ENCODE data around the gene EPHA3. TPM values are rescaled to one million over a fixed set of nuclear protein-coding genes. Genes with fewer than 3 reads are reported as not detected.

Gene EPHA3
- polyA plus RNA-seq, 1 donor from 2014 or later: 33.0 TPM

- peak overlapping the region; percentile 15 for H2AFZ ChIP-seq (ENCODE audit: low read depth, low read length)
- no peaks in the 10 kb centered on the region for H3K27me3 ChIP-seq (ENCODE audit: insufficient read depth, low read depth, low read length)
Measured at GRCh38 chr3:89260721-89261120, 153.3 kb downstream of the EPHA3 start.

DNA sequence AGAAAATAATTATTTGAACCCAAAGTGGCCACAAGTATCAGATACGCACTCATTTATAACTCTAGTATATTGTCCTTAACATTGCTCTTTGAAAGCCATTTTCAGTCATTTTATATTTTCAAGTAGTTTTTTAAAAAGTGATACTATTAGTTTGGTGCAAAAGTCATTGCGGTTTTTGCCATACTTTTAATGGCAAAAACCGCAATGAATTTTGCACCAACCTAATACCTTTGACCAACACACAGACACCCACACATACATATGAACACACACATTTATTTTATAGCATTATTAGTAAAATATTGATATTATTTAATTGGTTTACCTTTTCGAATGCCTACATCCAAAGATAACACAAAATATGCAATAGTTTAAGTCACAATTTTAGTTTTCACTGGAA, 154.3 kb downstream of the EPHA3 start:
- H3K4me2 ChIP-seq (ENCODE audit: low read length): no peak overlapping the region
- no peaks in the 10 kb centered on the region for H3K9me2 ChIP-seq (ENCODE audit: insufficient read depth, low read length)
- no peaks in the 10 kb centered on the region for H3K9me3 ChIP-seq (ENCODE audit: low read length)
- H3K27ac ChIP-seq (ENCODE audit: low read length): no peak overlapping the region
- no peaks in the 10 kb centered on the region for H3K79me2 ChIP-seq (replicated peaks; ENCODE audit: insufficient read depth, low read length)
- no peak overlapping the region for H3K9ac ChIP-seq (ENCODE audit: low read length)
- no peak for TF ChIP-seq MXI1 (conservative IDR thresholded peaks at IDR 0.05; ENCODE audit: poor library complexity, severe bottlenecking)
- TF ChIP-seq SMC3 (conservative IDR thresholded peaks at IDR 0.05; ENCODE audit: poor library complexity): no peak
- TF ChIP-seq RAD21 (conservative IDR thresholded peaks at IDR 0.05): no peak
- TF ChIP-seq, protein P1, sequence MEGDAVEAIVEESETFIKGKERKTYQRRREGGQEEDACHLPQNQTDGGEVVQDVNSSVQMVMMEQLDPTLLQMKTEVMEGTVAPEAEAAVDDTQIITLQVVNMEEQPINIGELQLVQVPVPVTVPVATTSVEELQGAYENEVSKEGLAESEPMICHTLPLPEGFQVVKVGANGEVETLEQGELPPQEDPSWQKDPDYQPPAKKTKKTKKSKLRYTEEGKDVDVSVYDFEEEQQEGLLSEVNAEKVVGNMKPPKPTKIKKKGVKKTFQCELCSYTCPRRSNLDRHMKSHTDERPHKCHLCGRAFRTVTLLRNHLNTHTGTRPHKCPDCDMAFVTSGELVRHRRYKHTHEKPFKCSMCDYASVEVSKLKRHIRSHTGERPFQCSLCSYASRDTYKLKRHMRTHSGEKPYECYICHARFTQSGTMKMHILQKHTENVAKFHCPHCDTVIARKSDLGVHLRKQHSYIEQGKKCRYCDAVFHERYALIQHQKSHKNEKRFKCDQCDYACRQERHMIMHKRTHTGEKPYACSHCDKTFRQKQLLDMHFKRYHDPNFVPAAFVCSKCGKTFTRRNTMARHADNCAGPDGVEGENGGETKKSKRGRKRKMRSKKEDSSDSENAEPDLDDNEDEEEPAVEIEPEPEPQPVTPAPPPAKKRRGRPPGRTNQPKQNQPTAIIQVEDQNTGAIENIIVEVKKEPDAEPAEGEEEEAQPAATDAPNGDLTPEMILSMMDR (IDR thresholded peaks at IDR 0.05; ENCODE audit: poor library complexity, severe bottlenecking): no peak
- TF ChIP-seq REST (IDR thresholded peaks at IDR 0.05; ENCODE audit: borderline replicate concordance): no peak
- no peak for TF ChIP-seq POLR2AphosphoS5 (IDR thresholded peaks at IDR 0.05)
- no peaks in the 10 kb centered on the region for H3K36me3 ChIP-seq (ENCODE audit: insufficient read depth, low read length)
- no peak overlapping the region for H2AFZ ChIP-seq (ENCODE audit: low read depth, low read length)
- H3K4me3 ChIP-seq (ENCODE audit: low read length): no peak overlapping the region
- no peaks in the 10 kb centered on the region for H3F3A ChIP-seq (ENCODE audit: insufficient read depth, low read length, poor library complexity, severe bottlenecking)
- H3K27me3 ChIP-seq (ENCODE audit: insufficient read depth, low read depth, low read length): no peaks in the 10 kb centered on the region
- H4K20me1 ChIP-seq (ENCODE audit: insufficient read depth): no peaks in the 10 kb centered on the region

More at GRCh38 chr3:89260721-89261120, 153.3 kb downstream of the EPHA3 start:
- no peak overlapping the region for H3K9ac ChIP-seq (ENCODE audit: low read length)
- H3K36me3 ChIP-seq (ENCODE audit: insufficient read depth, low read length): no peaks in the 10 kb centered on the region
- H3K27ac ChIP-seq (ENCODE audit: low read length): peak overlapping the region; percentile 55
- H3K4me3 ChIP-seq (ENCODE audit: low read length): no peak overlapping the region
- no peak overlapping the region for H3K4me2 ChIP-seq (ENCODE audit: low read length)
- TF ChIP-seq EP300 (conservative IDR thresholded peaks at IDR 0.05; ENCODE audit: poor library complexity, severe bottlenecking) (no peak), REST (IDR thresholded peaks at IDR 0.05; ENCODE audit: borderline replicate concordance) (peak; percentile 19)
- H4K20me1 ChIP-seq (ENCODE audit: insufficient read depth): no peaks in the 10 kb centered on the region
- no peaks in the 10 kb centered on the region for H3F3A ChIP-seq (ENCODE audit: insufficient read depth, low read length, poor library complexity, severe bottlenecking)
- H3K79me2 ChIP-seq (replicated peaks; ENCODE audit: insufficient read depth, low read length): no peaks in the 10 kb centered on the region
- H3K9me2 ChIP-seq (ENCODE audit: insufficient read depth, low read length): no peaks in the 10 kb centered on the region
- no peaks in the 10 kb centered on the region for H3K9me3 ChIP-seq (ENCODE audit: low read length)
